HG03039 (cell line): ENCODE measurements around the gene CTNS.
A peak's percentile ranks its signal among the peaks of the same experiment; 100 is the strongest.

Experiments
- ATAC-seq: cut with Tn5 transposase; IDR thresholded peaks from one replicate; pipeline ENCODE4 v1.9.1; 2021; ENCODE audit warnings: mild to moderate bottlenecking, moderate library complexity; ENCODE audit not compliant: unreplicated experiment

The CTNS gene

DNA sequence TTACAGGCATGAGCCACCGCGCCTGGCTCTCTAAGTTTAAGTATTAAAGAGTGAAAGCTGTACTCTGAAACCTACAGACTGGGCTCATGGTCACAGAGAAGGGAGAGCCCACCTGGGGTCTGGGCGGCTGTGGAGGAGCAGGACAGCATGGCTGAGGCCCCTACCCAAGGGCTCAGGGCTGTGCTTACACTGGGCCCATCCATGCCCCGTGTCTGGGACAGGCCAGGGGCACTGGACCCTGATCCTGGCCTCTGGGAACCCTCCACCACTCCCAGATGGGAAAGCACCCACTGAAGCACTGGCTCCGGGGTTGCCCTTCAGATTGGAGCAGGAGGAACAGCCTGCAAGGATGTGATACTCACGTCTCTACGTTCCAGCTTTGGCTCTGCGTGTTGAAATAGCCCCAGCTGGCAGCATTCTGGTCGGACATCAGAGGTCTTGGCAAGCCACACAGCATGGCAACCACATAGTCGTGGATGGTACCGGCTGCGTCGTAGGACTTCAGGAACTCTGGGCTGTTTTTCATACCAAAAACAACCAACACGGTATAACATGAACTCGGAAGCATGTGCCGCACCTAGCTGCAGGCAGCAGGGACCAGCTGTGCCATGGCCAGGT lies 13.5 kb upstream of the CTNS start:
- ATAC-seq, result no peak

- no peak for ATAC-seq
These were observed 9.5 kb upstream of the CTNS start for GRCh38 chr17:3626831-3627768.

GRCh38 chr17:3627769-3628167 lies 8.8 kb upstream of the CTNS start:
- ATAC-seq, result no peak

DNA sequence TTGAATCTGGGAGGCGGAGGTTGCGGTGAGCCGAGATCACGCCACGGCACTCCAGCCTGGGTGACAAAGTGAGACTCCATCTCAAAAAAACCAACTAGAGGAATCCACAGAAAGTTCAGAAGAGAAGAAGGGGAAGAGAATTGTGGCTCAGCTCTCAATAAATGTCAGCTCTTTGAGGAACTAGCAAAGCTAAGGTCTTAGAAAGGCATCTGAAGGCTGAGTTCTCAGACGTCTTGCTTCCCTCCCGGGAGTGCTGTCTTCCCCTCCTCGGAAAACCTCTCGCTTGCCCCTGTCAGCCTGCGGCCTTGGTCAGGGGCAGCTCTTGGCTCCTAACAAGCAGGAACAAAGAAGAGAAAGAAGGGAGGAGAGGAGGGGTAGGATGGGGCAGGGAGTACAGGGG lies 5.8 kb upstream of the CTNS start:
- ATAC-seq, result no peak

GRCh38 chr17:3632287-3632686 lies 4.3 kb upstream of the CTNS start:
- ATAC-seq, result no peak

GRCh38 chr17:3635474-3636153 lies 946 bp upstream of the CTNS start:
- no peak for ATAC-seq

GRCh38 chr17:3636908-3637373 lies 381 bp downstream of the CTNS start:
- ATAC-seq, result peak; percentile 5

GRCh38 chr17:3639981-3640596 lies 3.5 kb downstream of the CTNS start:
- no peak for ATAC-seq

DNA sequence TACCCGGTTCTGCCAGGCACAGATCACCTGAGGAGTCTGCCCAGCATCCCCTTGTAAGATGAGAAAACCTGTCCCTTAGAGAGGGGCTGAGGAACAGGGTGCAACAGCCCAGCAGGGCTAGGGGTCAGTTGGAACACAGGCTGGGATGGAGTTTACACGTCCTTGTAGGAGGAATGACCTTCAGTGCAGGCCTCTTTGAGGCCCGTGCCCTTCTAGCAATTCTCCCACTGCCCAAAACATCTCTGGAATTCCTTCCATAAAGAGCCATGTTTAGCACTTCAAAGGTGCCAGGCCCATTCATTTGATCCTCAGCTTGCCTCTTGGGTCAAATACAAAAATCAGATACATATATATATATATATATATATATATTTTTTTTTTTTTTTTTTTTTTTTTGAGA lies 4.5 kb downstream of the CTNS start:
- no peak for ATAC-seq

DNA sequence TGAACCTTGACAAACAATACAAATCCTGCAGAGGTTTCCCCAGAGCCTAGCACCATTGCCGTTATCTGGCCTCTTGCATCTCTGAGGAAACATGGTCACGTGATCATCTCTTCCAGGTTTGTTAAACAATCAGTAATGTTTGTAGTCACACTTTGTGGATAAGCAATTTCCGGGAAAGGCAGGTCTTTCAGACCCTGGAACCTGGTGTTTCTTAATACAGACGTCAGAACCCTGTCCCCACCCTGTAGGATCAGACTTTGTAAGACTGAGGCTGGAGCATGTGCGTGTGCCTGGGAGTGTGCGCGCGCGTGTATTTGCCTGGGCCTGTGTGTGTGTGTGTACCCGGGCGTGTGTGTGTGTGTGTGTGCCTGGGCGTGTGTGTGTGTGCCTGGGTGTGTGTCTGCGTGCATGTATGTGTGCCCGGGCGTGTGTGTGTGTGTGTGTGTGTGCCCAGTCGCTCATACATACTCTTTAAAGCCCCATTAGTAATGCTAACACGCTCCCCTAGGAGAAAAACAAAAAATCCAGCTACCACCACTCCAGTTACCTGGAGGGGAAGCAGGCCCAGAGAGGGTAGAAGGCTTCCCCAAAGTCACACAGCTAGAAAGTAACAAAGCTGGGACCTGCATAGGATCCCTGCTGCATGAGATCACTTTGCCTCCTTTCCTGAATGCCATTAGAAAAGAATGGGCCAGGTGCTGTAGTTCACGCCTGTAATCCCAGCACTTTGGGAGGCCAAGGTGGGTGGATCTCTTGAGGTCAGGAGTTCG lies 5.3 kb downstream of the CTNS start:
- ATAC-seq, result no peak

DNA sequence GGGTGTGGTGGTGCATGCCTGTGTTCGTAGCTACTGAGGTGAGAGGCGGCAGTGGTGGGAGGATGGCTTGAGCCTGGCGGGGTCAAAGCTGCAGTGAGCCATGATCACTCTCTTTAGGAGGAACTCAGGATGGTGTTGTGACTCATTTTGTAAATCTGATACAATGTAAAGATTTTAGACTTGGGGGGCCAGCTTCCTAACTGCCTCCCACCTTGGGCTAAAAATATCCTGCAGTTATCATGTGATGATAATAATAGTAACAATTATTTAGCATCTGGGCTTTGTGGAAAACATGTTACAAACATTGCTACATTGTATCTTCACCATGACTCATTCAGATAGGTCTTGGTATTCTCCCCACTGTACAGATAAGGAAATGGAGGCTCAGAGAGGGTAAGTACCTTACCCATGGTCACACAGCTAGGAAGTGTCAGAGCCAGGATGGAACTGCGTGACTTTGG lies 7.4 kb downstream of the CTNS start:
- no peak for ATAC-seq

DNA sequence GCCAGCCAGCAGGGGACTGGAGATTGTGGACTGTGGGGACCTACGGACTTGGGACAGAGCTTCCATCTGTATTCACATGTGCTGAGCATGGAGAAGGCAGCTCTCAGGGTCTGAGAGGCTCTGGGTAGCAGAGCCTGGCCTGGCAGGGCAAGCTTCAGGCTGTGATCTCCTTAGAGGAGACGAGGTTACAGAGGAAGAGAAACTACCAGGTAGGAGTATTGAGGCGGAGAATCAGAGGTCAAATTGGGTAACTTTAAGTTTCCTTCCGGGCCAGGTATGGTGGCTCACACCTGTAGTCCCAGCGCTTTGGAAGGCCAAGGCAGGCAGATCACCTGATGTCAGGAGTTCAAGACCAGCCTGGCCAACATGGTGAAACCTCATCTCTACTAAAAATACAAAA lies 8.8 kb downstream of the CTNS start:
- ATAC-seq, result no peak

DNA sequence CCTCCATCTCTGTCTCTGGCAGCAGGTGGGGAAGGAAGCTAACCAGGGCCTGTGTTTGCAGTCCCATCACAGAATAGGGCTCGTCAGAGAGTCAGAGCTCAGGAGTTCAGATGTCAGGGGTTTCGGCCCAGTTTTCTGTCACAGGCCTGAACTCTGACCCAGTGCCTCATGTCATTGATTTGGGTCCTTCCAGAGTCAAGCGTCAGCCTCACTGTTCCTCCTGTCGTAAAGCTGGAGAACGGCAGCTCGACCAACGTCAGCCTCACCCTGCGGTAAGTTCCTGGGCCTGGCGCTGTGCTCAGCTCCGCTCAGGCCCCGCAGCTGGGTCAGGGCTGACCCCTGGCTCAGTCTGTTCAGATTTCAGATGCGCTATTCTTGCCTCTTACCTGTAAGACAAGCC lies 10.7 kb downstream of the CTNS start:
- ATAC-seq, result no peak

GRCh38 chr17:3647769-3648555 lies 11.4 kb downstream of the CTNS start:
- no peak for ATAC-seq

DNA sequence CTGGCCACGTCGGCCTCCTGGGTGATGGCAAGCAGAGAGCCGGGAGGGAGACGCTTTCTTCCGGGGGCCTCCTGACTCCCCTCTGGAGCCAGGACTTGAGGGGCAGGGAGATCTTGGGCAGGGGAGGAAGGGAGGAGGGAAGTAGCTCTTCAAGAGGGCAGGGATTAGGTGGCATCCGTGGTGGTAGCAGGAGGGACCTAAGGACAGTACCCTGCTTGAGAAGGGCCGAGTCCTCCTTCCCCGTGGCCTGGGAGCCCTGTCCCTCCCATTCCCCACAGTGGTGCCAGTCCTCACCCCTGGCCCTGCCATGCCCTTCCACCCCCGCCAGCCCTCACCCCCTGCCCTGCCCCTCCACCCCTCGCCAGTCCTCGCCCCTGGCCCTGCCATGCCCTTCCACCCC lies 19.2 kb downstream of the CTNS start:
- no peak for ATAC-seq

DNA sequence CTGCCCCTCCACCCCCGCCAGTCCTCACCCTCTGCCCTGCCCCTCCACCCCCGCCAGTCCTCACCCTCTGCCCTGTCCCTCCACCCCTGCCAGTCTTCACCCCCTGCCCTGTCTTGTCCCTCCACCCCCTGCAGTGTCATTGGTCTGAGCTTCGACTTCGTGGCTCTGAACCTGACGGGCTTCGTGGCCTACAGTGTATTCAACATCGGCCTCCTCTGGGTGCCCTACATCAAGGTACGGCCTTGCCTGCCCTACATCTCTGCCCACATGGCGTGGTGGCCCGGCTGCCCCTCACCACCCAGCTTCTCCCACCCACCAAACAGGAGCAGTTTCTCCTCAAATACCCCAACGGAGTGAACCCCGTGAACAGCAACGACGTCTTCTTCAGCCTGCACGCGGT lies 19.8 kb downstream of the CTNS start:
- no peak for ATAC-seq

DNA sequence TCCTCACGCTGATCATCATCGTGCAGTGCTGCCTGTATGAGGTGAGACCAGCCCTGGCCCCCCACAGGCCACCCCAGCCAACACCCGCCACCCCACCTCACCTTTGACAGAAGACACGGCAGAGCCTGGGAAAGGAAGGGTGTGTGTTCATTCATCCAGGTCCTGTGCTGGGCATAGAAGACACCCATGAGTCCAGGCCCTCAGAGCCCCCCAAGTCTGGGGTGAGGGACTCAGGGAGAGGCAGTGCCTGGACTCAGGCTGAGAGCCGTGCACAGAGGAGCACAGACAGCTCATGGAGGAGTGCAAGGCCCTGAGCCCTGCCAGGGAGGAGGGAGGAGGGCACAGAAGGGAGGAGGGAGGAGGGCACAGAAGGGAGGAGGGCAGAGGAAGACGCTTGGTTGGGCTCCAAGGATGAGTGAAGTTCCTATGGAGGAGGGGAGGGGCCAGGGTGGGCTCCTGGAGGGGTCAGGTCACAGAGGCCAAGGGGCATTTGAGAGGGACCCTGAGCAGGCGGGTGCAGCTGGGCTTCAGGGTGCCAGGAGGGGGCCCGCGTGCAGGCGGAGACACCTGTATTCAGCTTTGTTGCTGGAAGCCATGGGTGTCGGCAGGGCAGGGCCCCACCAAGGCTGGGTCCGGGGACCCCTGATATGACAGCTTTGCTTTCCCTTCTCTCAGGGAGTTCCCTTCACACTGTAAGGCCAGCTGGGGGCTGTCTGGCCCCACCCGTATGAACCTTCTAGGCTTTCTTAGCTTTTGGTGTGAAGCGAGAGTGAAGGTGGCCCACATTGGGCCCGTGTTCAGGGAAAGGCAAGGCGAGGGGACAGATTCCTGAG lies 20.4 kb downstream of the CTNS start:
- no peak for ATAC-seq

DNA sequence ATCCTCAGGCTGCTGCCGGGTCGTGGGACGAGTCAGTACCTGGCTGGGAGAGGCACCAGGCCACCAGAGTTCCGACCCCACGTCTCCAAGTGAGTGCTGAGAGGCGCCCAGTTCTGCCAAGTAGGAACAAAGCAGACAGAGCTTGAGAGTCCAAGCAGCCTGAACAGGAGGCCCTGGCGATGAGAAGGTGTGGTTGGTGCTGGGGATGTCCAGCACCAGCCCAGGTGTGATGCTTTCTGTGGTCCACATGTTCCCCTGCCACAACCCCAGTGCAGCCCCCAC lies 21.0 kb downstream of the CTNS start:
- no peak for ATAC-seq
